Right lobe of liver (tissue), 6 donors: ENCODE data around the gene C11orf68. TPM values are rescaled to one million over a fixed set of nuclear protein-coding genes. Genes with fewer than 3 reads are reported as not detected.

Source experiments
- ATAC-seq, 4 donors: fragments of 200-7000 bp; cut with Tn5 transposase; one replicate each; pipeline ENCODE4 v1.9.1; 2020; ENCODE audit warnings: mild to moderate bottlenecking in 4 of 4, moderate library complexity in 4 of 4
- DNase-seq, 3 donors: peaks; one replicate each; pipeline ENCODE4 v3.0.0-alpha.2; 2020
- H3K27ac ChIP-seq, 3 donors: fragments of 200-600 bp; one replicate each; pipeline ENCODE4 v1.8.0; 2022
- H3K27me3 ChIP-seq, 2 donors: fragments of 200-600 bp; one replicate each; pipeline ENCODE4 v1.8.0; 2022
- H3K36me3 ChIP-seq, 4 donors: fragments of 200-600 bp; sonication (generic) in 1 of 4; one replicate each; pipeline versions ENCODE4 v1.5.1 to v1.8.0; 2017 to 2022; ENCODE audit warnings: control low read depth in 1 of 4
- H3K4me1 ChIP-seq, 4 donors: fragments of 200-600 bp; sonication (generic) in 1 of 4; one replicate each; pipeline versions ENCODE4 v1.5.1 to v1.8.0; 2017 to 2022; ENCODE audit warnings: control low read depth in 1 of 4
- H3K4me3 ChIP-seq, 3 donors: fragments of 200-600 bp; one replicate each; pipeline ENCODE4 v1.8.0; 2022
- H3K9me3 ChIP-seq, 4 donors: fragments of 200-600 bp; sonication (generic) in 1 of 4; one replicate each; pipeline versions ENCODE4 v1.5.1 to v1.8.0; 2017 to 2022; ENCODE audit warnings: control low read depth in 1 of 4
- POLR2A ChIP-seq: fragments of 450-650 bp; IDR thresholded peaks from one replicate; pipeline ENCODE4 v1.6.1; 2017; ENCODE audit warnings: antibody characterized with exemption, mild to moderate bottlenecking
- WGBS: methylation state at CpG from one replicate; pipeline ENCODE4 v1.1.6; 2018; ENCODE audit warnings: low coverage, low lambda C conversion rate; ENCODE audit not compliant: insufficient coverage; ENCODE audit errors: missing lambda C conversion rate; 5-methylcytosine and 5-hydroxymethylcytosine counted together
- intact Hi-C, 2 donors: fragments of 100-400 bp; cut with DNase I; formaldehyde crosslinking; loops; one replicate each; pipeline versions ENCODE4 v1.11.2 to v1.14.1; 2022
- total RNA-seq, 6 experiments: library from RNA; depleted of rRNA in 2 of 6; stranded (reverse); fragments of >200 nt in 2 of 6; fragmentation: NEBNext Ultra II Directional in 3 of 6; extraction: Animal tissue kit (Norgen Biotek cat#: 25700) in 3 of 6; gene quantifications; one replicate each; pipeline versions ENCODE4 v1.1.0 to v1.2.4, GENCODE V29; 2016 to 2023
- TF ChIP-seq, protein P1 (sequence below), 4 donors: fragments of 200-600 bp in 3 of 4; fragments of 450-650 bp in 1 of 4; IDR thresholded peaks; one replicate each; pipeline versions ENCODE4 v1.5.1 to v1.8.0; 2016 to 2022; ENCODE audit warnings: antibody characterized with exemption in 4 of 4, mild to moderate bottlenecking in 2 of 4
- donor health status: DM: no; HTN: yes; CAD: no.
- donor health status: DM: no; HTN: no; CAD: no.
- donor health status: DM: no; HTN: no; CAD: no.
- donor health status: DM: no; HTN: yes; CAD: no.
- donor health status: DM: no; HTN: yes; CAD: no.

C11orf68 gene
- total RNA-seq, 6 experiments from 2014 or later, result 6.5 to 14.0 (median 12.4) TPM

DNA sequence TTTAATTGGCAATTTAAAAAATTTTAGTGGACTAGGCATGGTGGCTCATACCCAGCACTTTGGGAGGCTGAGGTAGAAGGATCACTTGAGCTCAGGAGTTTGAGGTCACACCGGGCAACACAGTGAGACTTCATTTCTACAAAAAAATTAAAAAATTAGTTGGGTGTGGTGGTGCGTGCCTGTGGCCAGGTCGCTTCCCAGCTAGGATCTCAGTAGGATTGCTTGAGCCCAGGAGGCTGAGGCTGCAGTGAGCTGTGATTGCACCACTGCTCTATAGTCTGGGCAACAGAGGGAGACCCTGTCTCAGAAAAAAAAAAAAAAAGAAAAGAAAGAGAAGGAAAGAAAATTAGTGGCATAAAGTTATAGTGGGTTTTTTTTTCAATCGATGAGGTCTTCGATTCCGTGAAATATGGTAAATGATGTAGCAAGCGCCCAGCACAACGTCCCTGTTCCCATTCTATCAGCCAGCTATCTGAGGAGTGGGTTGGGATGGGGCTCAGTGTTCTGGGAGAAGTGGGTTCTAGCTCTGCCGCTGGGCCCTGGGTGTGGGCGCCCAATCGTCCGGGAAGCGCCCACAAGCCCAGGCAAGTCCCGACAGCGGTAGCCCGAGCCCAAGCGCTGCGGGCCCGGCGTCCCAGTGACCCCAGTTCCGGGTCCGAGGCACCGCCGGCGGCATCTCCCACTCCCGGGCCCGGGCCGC lies 20.1 kb downstream of the C11orf68 start:
- Histone ChIP-seq H3K4me3 (peak overlapping the region; percentile 40 to 49 (median 47)), H3K27me3 (no peaks in the 10 kb centered on the region), H3K4me1 (peaks cover 0 to 9% (median 3%) of the 10 kb centered on the region in 4 donors), H3K36me3 (no peaks in the 10 kb centered on the region), H3K27ac (no peak overlapping the region), H3K9me3 (no peaks in the 10 kb centered on the region)
- TF ChIP-seq, protein P1, sequence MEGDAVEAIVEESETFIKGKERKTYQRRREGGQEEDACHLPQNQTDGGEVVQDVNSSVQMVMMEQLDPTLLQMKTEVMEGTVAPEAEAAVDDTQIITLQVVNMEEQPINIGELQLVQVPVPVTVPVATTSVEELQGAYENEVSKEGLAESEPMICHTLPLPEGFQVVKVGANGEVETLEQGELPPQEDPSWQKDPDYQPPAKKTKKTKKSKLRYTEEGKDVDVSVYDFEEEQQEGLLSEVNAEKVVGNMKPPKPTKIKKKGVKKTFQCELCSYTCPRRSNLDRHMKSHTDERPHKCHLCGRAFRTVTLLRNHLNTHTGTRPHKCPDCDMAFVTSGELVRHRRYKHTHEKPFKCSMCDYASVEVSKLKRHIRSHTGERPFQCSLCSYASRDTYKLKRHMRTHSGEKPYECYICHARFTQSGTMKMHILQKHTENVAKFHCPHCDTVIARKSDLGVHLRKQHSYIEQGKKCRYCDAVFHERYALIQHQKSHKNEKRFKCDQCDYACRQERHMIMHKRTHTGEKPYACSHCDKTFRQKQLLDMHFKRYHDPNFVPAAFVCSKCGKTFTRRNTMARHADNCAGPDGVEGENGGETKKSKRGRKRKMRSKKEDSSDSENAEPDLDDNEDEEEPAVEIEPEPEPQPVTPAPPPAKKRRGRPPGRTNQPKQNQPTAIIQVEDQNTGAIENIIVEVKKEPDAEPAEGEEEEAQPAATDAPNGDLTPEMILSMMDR (IDR thresholded peaks at IDR 0.05), result no peak
- no peak for TF ChIP-seq POLR2A
- DNase-seq, result no peak
- 80% methylated on average over 8 of the region's 28 CpGs for WGBS
- intact Hi-C loops, result no loop called here
- no peak for ATAC-seq

DNA sequence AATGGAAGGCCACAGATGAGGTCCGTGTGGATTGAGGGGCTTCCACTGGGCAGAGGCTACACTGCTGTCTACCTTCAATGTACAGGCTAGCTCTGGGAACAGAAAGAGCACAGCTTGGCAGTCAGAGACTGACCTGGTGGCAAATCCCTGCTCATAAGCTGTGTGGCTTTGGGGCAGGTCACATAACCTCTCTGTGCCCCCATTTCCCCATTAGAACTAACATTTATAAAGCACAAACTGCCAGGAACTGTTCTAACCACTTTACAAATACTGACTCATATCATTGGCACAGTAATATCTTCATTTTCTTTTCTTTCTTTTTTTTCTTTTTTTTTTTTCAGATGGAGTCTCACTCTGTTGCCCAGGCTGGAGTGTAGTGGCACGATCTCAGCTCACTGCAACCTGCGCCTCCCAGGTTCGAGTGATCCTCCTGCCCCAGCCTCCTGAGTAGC lies 21.8 kb downstream of the C11orf68 start:
- ATAC-seq (no peak), DNase-seq (no peak)
- no peak overlapping the region for H3K27ac ChIP-seq
- H3K36me3 ChIP-seq, result no peaks in the 10 kb centered on the region
- TF ChIP-seq, protein P1 (IDR thresholded peaks at IDR 0.05), result no peak
- TF ChIP-seq POLR2A, result no peak
- H3K9me3 ChIP-seq, result no peaks in the 10 kb centered on the region
- 94% methylated on average over 3 of the region's 4 CpGs for WGBS
- no peak overlapping the region for H3K4me3 ChIP-seq
- H3K27me3 ChIP-seq, result no peaks in the 10 kb centered on the region
- intact Hi-C loops, result no loop called here
- H3K4me1 ChIP-seq, result peaks cover 0 to 9% (median 3%) of the 10 kb centered on the region in 4 donors

DNA sequence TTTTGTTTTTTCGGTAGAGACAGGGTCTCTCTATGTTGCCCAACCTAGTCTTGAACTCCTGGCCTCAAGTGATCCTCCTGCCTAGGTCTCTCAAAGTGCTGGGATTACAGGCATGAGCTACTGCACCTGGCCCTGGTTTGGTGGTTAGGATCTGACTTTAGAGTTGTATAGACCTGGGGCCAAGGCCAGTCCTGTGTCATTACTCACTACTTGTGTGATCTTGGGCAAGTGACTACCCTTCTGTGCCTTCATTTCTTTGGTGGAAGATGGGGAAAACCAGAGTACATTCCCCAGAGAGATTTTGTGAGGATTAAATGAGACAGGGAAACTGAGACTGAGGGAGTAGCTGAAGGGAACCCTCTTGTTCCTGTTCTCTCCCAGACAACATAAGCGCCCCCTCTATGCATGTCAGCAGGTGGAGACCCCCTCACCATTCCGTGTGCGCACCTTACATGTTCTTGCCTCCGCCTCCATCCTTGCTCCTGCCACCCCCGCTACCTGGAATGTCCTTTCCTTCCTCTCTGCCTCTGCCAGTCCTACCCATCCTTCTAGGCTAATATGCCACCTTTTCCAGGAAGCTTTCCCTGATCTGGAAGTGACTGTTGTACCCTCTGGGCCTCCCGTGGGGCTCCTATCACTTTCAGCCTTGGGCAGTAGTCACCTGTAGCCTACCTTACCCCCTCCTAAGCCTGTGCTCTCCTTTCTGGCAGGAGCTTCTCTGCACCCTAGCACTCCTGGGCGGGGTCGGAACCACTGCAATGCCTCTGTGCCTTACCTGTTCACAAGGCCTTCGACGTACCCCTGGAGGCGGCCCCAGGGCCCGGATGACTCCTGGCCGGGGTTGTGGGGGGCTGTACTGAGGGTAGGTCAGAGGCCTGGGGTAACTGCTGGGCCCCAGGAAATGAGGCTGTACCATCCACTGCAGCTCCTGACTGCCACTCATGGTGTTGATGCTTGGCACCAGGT lies 22.5 kb downstream of the C11orf68 start:
- Histone ChIP-seq H3K27ac (no peak overlapping the region), H3K9me3 (no peaks in the 10 kb centered on the region), H3K27me3 (no peaks in the 10 kb centered on the region), H3K4me3 (no peak overlapping the region), H3K4me1 (peaks cover 0 to 13% (median 3%) of the 10 kb centered on the region in 4 donors), H3K36me3 (no peaks in the 10 kb centered on the region)
- TF ChIP-seq, protein P1 (IDR thresholded peaks at IDR 0.05), result no peak
- no peak for TF ChIP-seq POLR2A
- DNase-seq (no peak), ATAC-seq (no peak)
- 90% methylated on average over 9 of the region's 14 CpGs for WGBS
- intact Hi-C loops, result no loop called here

DNA sequence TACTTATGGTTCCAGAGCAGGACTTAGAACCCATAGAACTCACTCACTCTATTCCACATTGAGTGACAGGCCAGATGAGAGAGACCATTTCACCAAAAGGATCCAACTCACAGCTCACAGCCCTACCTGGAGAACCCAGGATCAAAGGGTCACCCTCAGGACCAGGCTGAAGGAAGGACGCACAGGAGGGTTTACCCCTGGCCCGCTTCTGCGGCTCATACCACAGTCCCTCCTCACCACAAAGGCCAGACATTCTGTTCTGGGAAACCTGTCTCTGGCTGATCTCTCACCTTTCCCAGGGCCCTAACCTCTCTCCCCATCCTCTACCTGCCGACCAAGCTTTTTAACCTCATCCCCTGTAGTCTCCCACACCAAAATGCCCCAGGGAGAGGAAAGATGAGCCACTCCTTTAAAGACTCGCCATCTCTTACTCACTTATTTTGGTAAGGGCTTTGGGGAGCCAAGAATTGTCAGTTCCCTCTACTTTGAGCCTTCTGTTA lies 23.3 kb downstream of the C11orf68 start:
- DNase-seq, result no peak
- ATAC-seq, result no peak
- H3K36me3 ChIP-seq, result no peaks in the 10 kb centered on the region
- 83% methylated on average over 4 of the region's 5 CpGs for WGBS
- no peak overlapping the region for H3K4me3 ChIP-seq
- H3K9me3 ChIP-seq, result no peaks in the 10 kb centered on the region
- peaks cover 0 to 19% (median 3%) of the 10 kb centered on the region in 4 donors for H3K4me1 ChIP-seq
- H3K27ac ChIP-seq, result no peak overlapping the region
- no peaks in the 10 kb centered on the region for H3K27me3 ChIP-seq
- no peak for TF ChIP-seq POLR2A
- TF ChIP-seq, protein P1 (IDR thresholded peaks at IDR 0.05), result no peak
- intact Hi-C loops, result no loop called here
